GM23248 (cell line): ENCODE measurements around the gene HAGH. TPM values are rescaled to one million over a fixed set of nuclear protein-coding genes. Genes with fewer than 3 reads are reported as not detected.

Source experiments
- DNase-seq: peaks from one replicate; pipeline ENCODE4 v3.0.0-alpha.2; 2015
- H2AFZ ChIP-seq: fragments of 200-600 bp; sonication (generic); 2 replicates; pipeline ENCODE4 v1.6.1; 2016; ENCODE audit warnings: antibody characterized with exemption
- H3F3A ChIP-seq: fragments of 200-600 bp; sonication (generic); 2 replicates; pipeline ENCODE4 v1.6.1; 2016; ENCODE audit warnings: mild to moderate bottlenecking, antibody characterized with exemption, mixed run types; ENCODE audit not compliant: insufficient read depth
- H3K27ac ChIP-seq: fragments of 200-600 bp; sonication (generic); 2 replicates; pipeline ENCODE4 v1.5.1; 2016; ENCODE audit warnings: mild to moderate bottlenecking
- H3K27me3 ChIP-seq: fragments of 200-600 bp; sonication (generic); replicated peaks from 2 replicates; pipeline ENCODE4 v1.6.1; 2016; ENCODE audit warnings: mild to moderate bottlenecking; ENCODE audit not compliant: insufficient read depth
- H3K36me3 ChIP-seq: fragments of 200-600 bp; sonication (generic); 2 replicates; pipeline ENCODE4 v1.6.1; 2016; ENCODE audit warnings: low read depth, mild to moderate bottlenecking
- H3K4me1 ChIP-seq: fragments of 200-600 bp; sonication (generic); 2 replicates; pipeline ENCODE4 v1.6.1; 2016; ENCODE audit warnings: mild to moderate bottlenecking; ENCODE audit not compliant: insufficient read depth
- H3K4me2 ChIP-seq: fragments of 200-600 bp; sonication (generic); one replicate; pipeline ENCODE4 v1.6.1; 2016; ENCODE audit warnings: mild to moderate bottlenecking; ENCODE audit not compliant: unreplicated experiment
- H3K4me3 ChIP-seq: fragments of 200-600 bp; sonication (generic); 2 replicates; pipeline ENCODE4 v1.5.1; 2016; ENCODE audit warnings: mild to moderate bottlenecking
- H3K79me2 ChIP-seq: fragments of 200-600 bp; sonication (generic); 2 replicates; pipeline ENCODE4 v1.6.1; 2016; ENCODE audit warnings: mild to moderate bottlenecking; ENCODE audit not compliant: insufficient read depth
- H3K9ac ChIP-seq: fragments of 200-600 bp; sonication (generic); 2 replicates; pipeline ENCODE4 v1.6.1; 2016; ENCODE audit warnings: mild to moderate bottlenecking
- H3K9me2 ChIP-seq: fragments of 200-600 bp; sonication (generic); 2 replicates; pipeline ENCODE4 v1.6.1; 2016; ENCODE audit warnings: mixed run types, mild to moderate bottlenecking, moderate library complexity; ENCODE audit not compliant: insufficient read depth
- H3K9me3 ChIP-seq: fragments of 200-600 bp; sonication (generic); one replicate; pipeline ENCODE4 v1.6.1; 2017; ENCODE audit warnings: low read depth
- H4K20me1 ChIP-seq: fragments of 200-600 bp; sonication (generic); 2 replicates; pipeline ENCODE4 v1.6.0; 2016; ENCODE audit not compliant: insufficient read depth
- EZH2 ChIP-seq: fragments of 200-600 bp; sonication (generic); IDR thresholded peaks from 2 replicates; pipeline ENCODE4 v1.6.1; 2018; ENCODE audit warnings: antibody characterized with exemption, mild to moderate bottlenecking; ENCODE audit not compliant: insufficient read depth, poor library complexity, severe bottlenecking
- EZH2phosphoT487 ChIP-seq: fragments of 200-600 bp; sonication (generic); IDR thresholded peaks from 2 replicates; pipeline ENCODE4 v1.6.1; 2018; ENCODE audit warnings: antibody characterized with exemption, moderate library complexity, mild to moderate bottlenecking, low read depth; ENCODE audit not compliant: insufficient read depth
- WGBS, 2 experiments: methylation state at CpG; one replicate each; pipeline ENCODE4 v1.1.6; 2015 to 2017; ENCODE audit warnings: low lambda C conversion rate in 2 of 2, low coverage in 1 of 2; ENCODE audit errors: missing lambda C conversion rate in 2 of 2; 5-methylcytosine and 5-hydroxymethylcytosine counted together
- in situ Hi-C: fragments of 300-500 bp; cut with MboI; formaldehyde crosslinking; loops from 2 replicates; pipeline ENCODE4 v1.15.0; 2020
- polyA plus RNA-seq: library from polyadenylated mRNA; unstranded; fragments of >200 nt; fragmentation: Nextera tagmentation; extraction: Ambion mirVana; gene quantifications from 2 replicates; pipeline ENCODE4 v1.2.1, GENCODE V29; 2016
- total RNA-seq: library from RNA; depleted of rRNA; stranded (reverse); fragments of >200 nt; shearing (Covaris generic); gene quantifications from 2 replicates; pipeline ENCODE4 v1.2.3, GENCODE V29; 2014

Gene HAGH
- total and polyA plus RNA-seq, 2 experiments from 2014 or later: 48.9 to 76.5 TPM

DNA sequence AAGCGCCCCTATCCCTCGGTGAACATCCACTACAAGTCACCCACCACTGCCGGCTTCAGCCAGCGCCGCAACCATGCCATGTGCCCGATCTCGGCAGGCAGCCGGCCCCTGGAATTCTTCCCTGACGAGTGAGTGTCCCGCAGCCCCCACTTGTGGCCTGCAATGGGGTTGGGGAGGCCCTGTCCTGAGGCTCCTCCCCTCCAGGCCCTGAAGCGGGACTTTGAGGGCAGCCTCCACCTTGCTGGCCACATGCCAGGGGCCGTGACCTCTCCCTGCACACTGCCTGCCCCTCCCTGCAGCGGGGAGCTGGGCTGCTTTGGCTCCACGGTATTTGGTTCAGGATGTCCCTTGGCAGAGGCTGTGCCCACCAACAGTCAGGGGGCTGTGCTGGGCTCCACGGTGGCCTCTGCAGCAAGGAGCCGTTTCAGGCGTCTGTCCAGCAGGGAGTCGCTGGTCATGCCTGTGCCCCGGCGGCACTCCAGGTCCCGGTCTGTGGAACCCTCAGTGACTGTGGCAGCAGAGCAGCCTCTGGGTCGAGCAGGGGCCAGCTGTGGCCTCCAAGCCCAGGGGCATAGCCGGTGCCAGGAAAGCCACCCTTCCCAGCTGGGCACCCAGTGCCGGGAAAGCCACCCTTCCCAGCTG lies 63.6 kb downstream of the HAGH start:
- Histone ChIP-seq H3K79me2 (no peaks in the 10 kb centered on the region), H3K36me3 (no peaks in the 10 kb centered on the region), H3K4me2 (no peak overlapping the region), H3K27ac (no peak overlapping the region), H3K9me3 (no peaks in the 10 kb centered on the region), H3K4me1 (no peaks in the 10 kb centered on the region), H3K9me2 (no peaks in the 10 kb centered on the region), H2AFZ (no peak overlapping the region), H4K20me1 (no peaks in the 10 kb centered on the region), H3K4me3 (no peak overlapping the region), H3K27me3 (no peaks in the 10 kb centered on the region), H3F3A (no peaks in the 10 kb centered on the region), H3K9ac (no peak overlapping the region)
- 90 to 94% methylated on average over 18 to 22 of the region's 24 CpGs for WGBS, 2 experiments
- no peak for TF ChIP-seq EZH2
- TF ChIP-seq EZH2phosphoT487: no peak
- in situ Hi-C loops: no loop called here
- DNase-seq: no peak

DNA sequence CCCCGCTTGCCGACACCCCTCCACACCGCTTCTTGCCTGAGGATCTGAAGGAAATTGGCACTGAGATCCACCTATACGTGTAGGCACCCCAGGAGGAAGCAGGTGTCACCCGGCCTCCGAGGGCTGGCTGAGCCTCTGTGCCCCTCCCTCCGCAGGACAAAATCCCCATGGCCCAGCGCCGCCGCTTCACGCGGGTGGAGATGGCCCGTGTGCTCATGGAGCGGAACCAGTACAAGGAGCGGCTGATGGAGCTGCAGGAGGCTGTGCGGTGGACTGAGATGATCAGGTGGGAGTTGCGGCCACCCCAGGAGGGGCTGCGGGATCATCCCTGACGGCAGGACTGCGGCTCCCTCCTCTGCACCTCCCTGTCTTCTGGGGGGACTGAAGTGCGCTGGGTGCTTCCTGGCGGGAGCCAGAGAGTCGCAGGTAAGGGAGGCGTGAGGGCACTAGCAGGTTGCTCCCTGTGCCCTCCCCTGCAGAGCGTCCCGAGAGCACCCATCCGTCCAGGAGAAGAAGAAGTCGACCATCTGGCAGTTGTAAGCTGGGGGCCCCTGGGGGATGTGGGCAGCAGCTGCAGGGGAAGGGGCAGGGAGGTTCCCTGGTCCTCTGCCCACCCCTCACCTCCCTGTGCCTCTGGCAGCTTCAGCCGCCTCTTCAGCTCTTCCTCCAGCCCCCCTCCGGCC lies 64.3 kb downstream of the HAGH start:
- no peaks in the 10 kb centered on the region for H3K79me2 ChIP-seq
- in situ Hi-C loops: no loop called here
- 91 to 94% methylated on average over 24 to 30 of the region's 30 CpGs for WGBS, 2 experiments

DNA sequence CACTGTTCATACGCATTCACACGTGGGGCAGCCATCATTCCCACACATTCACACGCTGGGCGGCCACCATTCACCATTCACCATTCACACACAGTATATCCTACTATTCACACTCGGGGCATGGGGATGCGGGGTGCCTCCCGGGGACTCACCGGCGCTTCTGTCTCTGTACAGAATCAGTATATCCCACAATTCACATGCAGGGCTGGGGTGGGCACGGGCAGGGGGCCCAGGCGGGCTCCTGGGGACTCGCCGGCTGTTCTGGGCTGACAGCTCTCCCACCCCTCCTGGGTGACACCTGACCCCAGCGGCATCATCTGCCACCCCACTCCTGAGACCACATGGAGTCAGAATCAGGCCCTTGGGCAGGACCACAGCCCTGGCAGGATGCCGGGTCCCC lies 64.9 kb downstream of the HAGH start:
- in situ Hi-C loops: no loop called here
- Histone ChIP-seq H3K4me3 (no peak overlapping the region), H3F3A (no peaks in the 10 kb centered on the region), H3K9me3 (no peaks in the 10 kb centered on the region), H2AFZ (no peak overlapping the region), H4K20me1 (no peaks in the 10 kb centered on the region), H3K9ac (no peak overlapping the region), H3K4me2 (no peak overlapping the region), H3K27me3 (no peaks in the 10 kb centered on the region), H3K4me1 (no peaks in the 10 kb centered on the region), H3K9me2 (no peaks in the 10 kb centered on the region), H3K36me3 (no peaks in the 10 kb centered on the region), H3K27ac (no peak overlapping the region), H3K79me2 (no peaks in the 10 kb centered on the region)
- TF ChIP-seq EZH2phosphoT487: no peak
- TF ChIP-seq EZH2: no peak
- 84 to 86% methylated on average over 14 to 15 of the region's 15 CpGs for WGBS, 2 experiments
- DNase-seq: no peak

More for the DNA sequence above, 64.3 kb downstream of the HAGH start:
- Histone ChIP-seq H3K27ac (no peak overlapping the region), H3K4me2 (no peak overlapping the region), H2AFZ (no peak overlapping the region), H3K27me3 (no peaks in the 10 kb centered on the region), H3K36me3 (no peaks in the 10 kb centered on the region), H3K9me2 (no peaks in the 10 kb centered on the region), H3K4me3 (no peak overlapping the region), H3K4me1 (no peaks in the 10 kb centered on the region), H3K9ac (no peak overlapping the region), H3F3A (no peaks in the 10 kb centered on the region), H3K9me3 (no peaks in the 10 kb centered on the region), H4K20me1 (no peaks in the 10 kb centered on the region)
- no peak for DNase-seq
- TF ChIP-seq EZH2 (no peak), EZH2phosphoT487 (no peak)

DNA sequence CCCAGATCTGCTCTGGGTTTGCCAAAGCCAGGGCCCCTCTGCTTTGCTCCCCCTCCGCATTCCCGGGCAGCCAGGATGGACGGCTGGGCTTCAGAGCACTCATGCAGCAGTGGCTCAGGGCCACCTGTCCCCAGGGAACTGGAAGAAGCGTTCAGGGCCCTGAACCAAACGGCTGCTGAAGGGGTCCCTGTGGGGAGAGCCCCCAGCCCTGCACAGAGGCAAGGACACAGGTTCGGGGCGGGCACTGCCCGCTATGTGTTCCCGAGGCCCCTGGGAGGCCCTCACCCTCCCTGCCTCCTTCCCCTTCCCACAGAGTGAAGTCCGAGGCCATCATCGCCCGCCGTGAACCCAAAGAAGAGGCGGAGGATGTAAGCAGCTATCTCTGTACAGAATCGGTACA lies 65.7 kb downstream of the HAGH start:
- Histone ChIP-seq H3F3A (no peaks in the 10 kb centered on the region), H3K9ac (no peak overlapping the region), H3K4me3 (no peak overlapping the region), H3K4me2 (no peak overlapping the region), H3K9me2 (no peaks in the 10 kb centered on the region), H4K20me1 (no peaks in the 10 kb centered on the region), H3K36me3 (no peaks in the 10 kb centered on the region), H3K4me1 (no peaks in the 10 kb centered on the region), H3K9me3 (no peaks in the 10 kb centered on the region), H3K27ac (no peak overlapping the region), H3K27me3 (no peaks in the 10 kb centered on the region), H2AFZ (no peak overlapping the region), H3K79me2 (no peaks in the 10 kb centered on the region)
- DNase-seq: no peak
- 93 to 94% methylated on average over 15 of the region's 15 CpGs for WGBS, 2 experiments
- TF ChIP-seq EZH2: no peak
- in situ Hi-C loops: no loop called here
